OCI-LY7 (cell line): ENCODE data around the gene KRTAP4-4. TPM values are rescaled to one million over a fixed set of nuclear protein-coding genes. Genes with fewer than 3 reads are reported as not detected.
"Not testable (repeated sequence)": the region's sequence is repeated elsewhere in the genome, so short reads cannot be mapped to it uniquely, and the experiment has no call there.

Source experiments
- BruUV-seq: library from RNA; stranded (reverse); fragments of 400-500 nt; replicated peaks from 2 replicates; lab custom pipeline; 2021; lab: Mats Ljungman, UMichigan
- CTCF ChIA-PET: fragments of 300-600 bp; sonication (Branson Sonifier 250); formaldehyde crosslinking; loops from one replicate; lab custom pipeline; 2022; ENCODE audit warnings: antibody characterized with exemption; ENCODE audit not compliant: unreplicated experiment; lab: Charles Lee
- POLR2A ChIA-PET: fragments of 300-600 bp; sonication (Branson Sonifier 250); formaldehyde crosslinking; loops from one replicate; lab custom pipeline; 2022; ENCODE audit warnings: antibody characterized with exemption; lab: Charles Lee
- DNase-seq: peaks from one replicate; pipeline ENCODE4 v3.0.0-alpha.2; 2015; ENCODE audit warnings: low spot score
- H2AFZ ChIP-seq: fragments of 200-600 bp; sonication (generic), shearing (Covaris generic); 2 replicates; pipeline ENCODE4 v1.6.1; 2014; ENCODE audit warnings: mild to moderate bottlenecking, antibody characterized with exemption, low read length, moderate library complexity
- H3K27ac ChIP-seq: fragments of 200-600 bp; sonication (generic); 2 replicates; pipeline ENCODE4 v1.5.1; 2014; ENCODE audit warnings: mixed run types, low read depth, mild to moderate bottlenecking, moderate library complexity, low read length, inconsistent platforms; ENCODE audit not compliant: poor library complexity, severe bottlenecking
- H3K36me3 ChIP-seq: fragments of 200-600 bp; sonication (generic); 2 replicates; pipeline ENCODE4 v1.6.1; 2014; ENCODE audit warnings: mild to moderate bottlenecking, antibody characterized with exemption, low read length, moderate library complexity, mixed read lengths; ENCODE audit not compliant: insufficient read depth
- H3K4me1 ChIP-seq: fragments of 200-600 bp; sonication (generic); 2 replicates; pipeline ENCODE4 v1.5.1; 2014; ENCODE audit warnings: mild to moderate bottlenecking, low read length; ENCODE audit not compliant: insufficient read depth, poor library complexity, severe bottlenecking
- H3K4me2 ChIP-seq: fragments of 200-600 bp; sonication (generic); 2 replicates; pipeline ENCODE4 v1.6.1; 2014; ENCODE audit warnings: mild to moderate bottlenecking, low read length
- H3K4me3 ChIP-seq: fragments of 200-600 bp; sonication (generic); 2 replicates; pipeline ENCODE4 v1.5.1; 2014; ENCODE audit warnings: mild to moderate bottlenecking, low read depth, low read length; ENCODE audit not compliant: poor library complexity, severe bottlenecking
- H3K79me2 ChIP-seq: fragments of 200-600 bp; sonication (generic); 2 replicates; pipeline ENCODE4 v1.6.1; 2016; ENCODE audit warnings: low read depth, mild to moderate bottlenecking, low read length, moderate library complexity, mixed read lengths; ENCODE audit not compliant: insufficient read depth
- H3K9me2 ChIP-seq: fragments of 200-600 bp; sonication (generic); 2 replicates; pipeline ENCODE4 v1.6.1; 2016; ENCODE audit warnings: mild to moderate bottlenecking, low read length, mixed read lengths; ENCODE audit not compliant: insufficient read depth
- H3K9me3 ChIP-seq: fragments of 200-600 bp; sonication (generic); 2 replicates; pipeline ENCODE4 v1.6.1; 2014; ENCODE audit warnings: mild to moderate bottlenecking, mixed run types, low read length, mixed read lengths
- H4K20me1 ChIP-seq: fragments of 200-600 bp; sonication (generic); 2 replicates; pipeline ENCODE4 v1.6.1; 2014; ENCODE audit warnings: mild to moderate bottlenecking, antibody characterized with exemption, low read length, moderate library complexity, mixed read lengths; ENCODE audit not compliant: insufficient read depth
- EZH2phosphoT487 ChIP-seq: fragments of 200-600 bp; sonication (generic); IDR thresholded peaks from 2 replicates; pipeline ENCODE4 v1.6.1; 2018; ENCODE audit warnings: low read depth, borderline replicate concordance, mild to moderate bottlenecking, mixed run types, antibody characterized with exemption, low read length, moderate library complexity, mixed read lengths
- intact Hi-C: fragments of 100-400 bp; cut with micrococcal nuclease; formaldehyde crosslinking; loops from one replicate; pipeline ENCODE4 v1.10.0; 2022; ENCODE audit not compliant: unreplicated experiment
- total RNA-seq, 2 experiments: library from RNA; depleted of rRNA in 1 of 2; stranded (reverse); fragments of >200 nt in 1 of 2; shearing (Covaris generic) in 1 of 2; gene quantifications; 2 replicates each; pipeline ENCODE4 v1.2.3, GENCODE V29; 2014 to 2022
- TF ChIP-seq, protein P1 (sequence below): fragments of 200-600 bp; sonication (generic); conservative IDR thresholded peaks from 2 replicates; pipeline ENCODE4 v1.5.1; 2014; ENCODE audit warnings: mild to moderate bottlenecking, antibody characterized with exemption, low read length, moderate library complexity, mixed read lengths

Gene KRTAP4-4
- total RNA-seq, 2 experiments from 2014 or later, result not detected

DNA sequence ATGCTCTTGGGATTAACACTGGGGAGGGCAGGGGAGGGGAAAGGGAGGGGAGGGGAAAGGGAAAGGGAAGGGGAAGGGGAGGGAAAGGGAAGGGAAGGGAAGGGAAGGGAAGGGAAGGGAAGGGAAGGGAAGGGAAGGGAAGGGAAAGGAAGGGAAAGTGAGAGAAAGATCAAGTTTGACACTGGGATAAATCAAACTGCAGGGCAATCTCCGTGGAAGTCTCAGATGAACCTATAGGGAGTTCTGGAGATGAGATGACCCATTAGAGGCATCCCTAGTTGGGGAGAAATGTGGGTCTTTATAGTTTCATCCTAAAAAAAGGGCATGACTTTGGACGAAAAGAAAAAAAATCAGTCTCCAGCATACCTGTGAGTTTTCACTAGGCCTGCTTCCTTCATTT, 38.8 kb downstream of the KRTAP4-4 start:
- TF ChIP-seq EZH2phosphoT487, result no peak
- TF ChIP-seq, protein P1, sequence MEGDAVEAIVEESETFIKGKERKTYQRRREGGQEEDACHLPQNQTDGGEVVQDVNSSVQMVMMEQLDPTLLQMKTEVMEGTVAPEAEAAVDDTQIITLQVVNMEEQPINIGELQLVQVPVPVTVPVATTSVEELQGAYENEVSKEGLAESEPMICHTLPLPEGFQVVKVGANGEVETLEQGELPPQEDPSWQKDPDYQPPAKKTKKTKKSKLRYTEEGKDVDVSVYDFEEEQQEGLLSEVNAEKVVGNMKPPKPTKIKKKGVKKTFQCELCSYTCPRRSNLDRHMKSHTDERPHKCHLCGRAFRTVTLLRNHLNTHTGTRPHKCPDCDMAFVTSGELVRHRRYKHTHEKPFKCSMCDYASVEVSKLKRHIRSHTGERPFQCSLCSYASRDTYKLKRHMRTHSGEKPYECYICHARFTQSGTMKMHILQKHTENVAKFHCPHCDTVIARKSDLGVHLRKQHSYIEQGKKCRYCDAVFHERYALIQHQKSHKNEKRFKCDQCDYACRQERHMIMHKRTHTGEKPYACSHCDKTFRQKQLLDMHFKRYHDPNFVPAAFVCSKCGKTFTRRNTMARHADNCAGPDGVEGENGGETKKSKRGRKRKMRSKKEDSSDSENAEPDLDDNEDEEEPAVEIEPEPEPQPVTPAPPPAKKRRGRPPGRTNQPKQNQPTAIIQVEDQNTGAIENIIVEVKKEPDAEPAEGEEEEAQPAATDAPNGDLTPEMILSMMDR, result no peak
- H3K36me3 ChIP-seq, result no peaks in the 10 kb centered on the region; the same call in 1 of the 2 replicates
- peaks cover 16% of the 10 kb centered on the region for H3K4me1 ChIP-seq
- no peaks in the 10 kb centered on the region for H4K20me1 ChIP-seq
- ChIA-PET POLR2A (no interaction called here), CTCF (no interaction called here)
- intact Hi-C loops, result loop anchor here (5.0 kb wide), 1 partner anchor 186 kb away; the partner anchor contains the start of gene KRTAP16-1
- no peak for DNase-seq
- no peak overlapping the region for H3K27ac ChIP-seq
- H3K9me2 ChIP-seq, result no peaks in the 10 kb centered on the region
- H3K9me3 ChIP-seq, result peaks cover 11% of the 10 kb centered on the region; the same call in 1 of the 2 replicates
- H3K79me2 ChIP-seq, result no peaks in the 10 kb centered on the region
- H3K4me3 ChIP-seq, result no peak overlapping the region
- H3K4me2 ChIP-seq, result no peak overlapping the region
- BruUV-seq, result no TSS peak
- H2AFZ ChIP-seq, result no peak overlapping the region

DNA sequence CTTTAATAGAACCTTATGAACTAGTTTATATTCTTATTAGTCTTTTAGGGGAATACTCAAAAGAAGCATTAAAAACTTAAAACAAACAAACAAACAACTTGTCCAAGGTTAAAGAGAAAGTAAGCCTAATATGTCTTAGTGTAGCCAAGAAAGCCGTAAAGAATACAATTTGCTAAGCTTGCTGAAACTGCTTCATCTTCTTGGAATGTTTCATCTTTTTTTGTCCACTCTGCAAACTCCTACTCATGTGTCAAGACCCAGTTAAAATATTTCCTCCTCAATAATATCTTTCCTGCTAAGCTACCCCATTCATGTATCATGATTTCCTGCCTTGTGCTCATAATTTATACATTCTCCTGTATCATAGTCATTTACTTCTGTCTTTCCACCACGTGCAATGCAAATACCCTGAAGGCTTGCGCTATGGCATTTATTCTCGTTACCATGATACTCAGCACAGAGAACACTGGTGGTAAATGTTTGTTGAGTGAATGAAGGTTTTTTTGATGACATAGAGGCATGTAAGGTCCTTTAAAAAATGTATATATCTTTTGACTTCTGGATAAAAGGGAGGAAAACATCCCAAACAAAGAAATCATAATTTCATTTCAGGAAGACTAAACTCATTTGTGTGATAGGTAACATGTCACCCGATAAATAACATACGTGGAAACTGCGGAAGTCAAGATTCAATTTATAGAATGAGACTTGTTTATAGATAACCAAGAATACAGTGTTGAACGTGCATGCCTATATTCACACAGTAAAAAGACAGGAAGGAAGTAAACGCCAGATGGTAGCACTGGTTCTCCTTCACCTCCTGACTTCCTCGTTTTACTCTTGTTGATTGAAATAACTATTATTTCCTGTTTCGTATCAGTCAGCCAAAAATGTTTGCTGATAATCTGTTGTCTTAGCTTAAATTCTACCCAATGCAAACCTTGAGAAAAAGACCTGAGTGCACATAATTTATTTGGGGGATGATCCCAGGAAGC, 40.6 kb downstream of the KRTAP4-4 start:
- peak overlapping the region; percentile 61 for H3K4me2 ChIP-seq
- POLR2A ChIA-PET, H3K9me2 ChIP-seq, H3K79me2 ChIP-seq, BruUV-seq, H4K20me1 ChIP-seq, H3K36me3 ChIP-seq, CTCF ChIA-PET: not testable (repeated sequence)
- peaks cover 11% of the 10 kb centered on the region; the same call in 1 of the 2 replicates for H3K9me3 ChIP-seq
- TF ChIP-seq, protein P1, result peak; percentile 29; the same call in 1 of the 2 replicates
- peak overlapping the region; percentile 75 for H3K27ac ChIP-seq
- peak overlapping the region; percentile 99 for H2AFZ ChIP-seq
- H3K4me1 ChIP-seq, result peaks cover 20% of the 10 kb centered on the region
- intact Hi-C loops, result loop anchor here (5.0 kb wide), 1 partner anchor 187 kb away; the partner anchor contains the start of gene KRTAP16-1
- H3K4me3 ChIP-seq, result peak overlapping the region; percentile 50
- peak; percentile 55 for DNase-seq

- Histone ChIP-seq H3K4me2 (no peak overlapping the region), H3K27ac (no peak overlapping the region), H3K4me3 (no peak overlapping the region), H3K9me2 (no peaks in the 10 kb centered on the region), H4K20me1 (no peaks in the 10 kb centered on the region), H3K4me1 (peaks cover 20% of the 10 kb centered on the region), H3K36me3 (no peaks in the 10 kb centered on the region; the same call in 1 of the 2 replicates), H2AFZ (no peak overlapping the region), H3K79me2 (no peaks in the 10 kb centered on the region), H3K9me3 (peaks cover 11% of the 10 kb centered on the region; the same call in 1 of the 2 replicates)
- intact Hi-C loops, result no loop called here
- ChIA-PET CTCF (no interaction called here), POLR2A (no interaction called here)
- BruUV-seq, result no TSS peak
- TF ChIP-seq, protein P1, result no peak
- TF ChIP-seq EZH2phosphoT487, result no peak
- DNase-seq, result no peak
Measured at GRCh38 chr17:41118721-41119120, 41.8 kb downstream of the KRTAP4-4 start.

DNA sequence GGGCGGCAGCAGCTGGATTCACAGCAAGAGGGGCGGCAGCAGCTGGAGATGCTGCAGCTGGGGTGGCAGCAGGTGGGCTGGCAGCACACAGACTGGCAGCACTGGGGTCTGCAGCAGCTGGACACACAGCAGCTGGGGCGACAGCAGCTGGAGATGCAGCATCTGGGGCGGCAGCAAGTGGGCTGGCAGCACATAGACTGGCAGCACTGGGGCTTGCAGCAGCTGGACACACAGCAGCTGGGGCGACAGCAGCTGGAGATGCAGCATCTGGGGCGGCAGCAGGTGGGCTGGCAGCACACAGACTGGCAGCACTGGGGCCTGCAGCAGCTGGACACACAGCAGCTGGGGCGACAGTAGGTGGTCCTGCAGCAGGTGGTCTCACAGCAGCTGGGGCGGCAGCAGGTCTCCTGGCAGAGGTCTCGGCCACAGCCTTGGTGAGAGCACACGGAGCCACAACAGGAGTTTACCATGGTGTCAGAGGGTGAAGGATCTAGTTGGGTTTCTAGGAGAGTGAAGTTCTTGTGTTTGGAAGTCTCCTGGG, 42.6 kb downstream of the KRTAP4-4 start, which contains the start of gene KRTAP4-11:
TSS of gene KRTAP4-11 (minus strand) at position 528 of the 541 bp plus-strand sequence. CDS start at position 470, 58 bp downstream.
- DNase-seq, H4K20me1 ChIP-seq, H3K9me2 ChIP-seq, BruUV-seq, intact Hi-C loops, POLR2A ChIA-PET, CTCF ChIA-PET, H3K4me2 ChIP-seq, H3K79me2 ChIP-seq, H3K27ac ChIP-seq, H3K4me3 ChIP-seq, H2AFZ ChIP-seq, H3K36me3 ChIP-seq: not testable (repeated sequence)
- H3K4me1 ChIP-seq, result peaks cover 20% of the 10 kb centered on the region
- peaks cover 16% of the 10 kb centered on the region; the same call in 1 of the 2 replicates for H3K9me3 ChIP-seq
